B cell (primary cell): Measurements from ENCODE around the gene GID4. TPM values are rescaled to one million over a fixed set of nuclear protein-coding genes. Genes with fewer than 3 reads are reported as not detected.

Source experiments
- ATAC-seq: fragments of 200-7000 bp; cut with Tn5 transposase; one replicate; pipeline ENCODE4 v1.10.0; 2021; ENCODE audit warnings: low read depth, mild to moderate bottlenecking, moderate number of reproducible peaks, moderate library complexity
- CTCF ChIA-PET: fragments of 350-600 bp; sonication (Branson Sonifier 250); formaldehyde crosslinking; loops from one replicate; lab custom pipeline; 2021; ENCODE audit warnings: antibody characterized with exemption, inconsistent platforms; lab: Charles Lee
- POLR2A ChIA-PET: fragments of 350-600 bp; sonication (Branson Sonifier 250); formaldehyde crosslinking; loops from one replicate; lab custom pipeline; 2021; ENCODE audit warnings: antibody characterized with exemption; lab: Charles Lee
- DNase-seq: peaks from one replicate; pipeline ENCODE4 v3.0.0; 2013
- H2AFZ ChIP-seq: 2 replicates; pipeline ENCODE4 v1.6.1; 2012; ENCODE audit warnings: mild to moderate bottlenecking, low read depth, low read length; ENCODE audit not compliant: insufficient read depth, poor library complexity, severe bottlenecking
- H3K27ac ChIP-seq, 2 donors: 1 replicate in 1 of 2; 2 replicates in 1 of 2; pipeline ENCODE4 v1.5.1; 2012 to 2013; ENCODE audit warnings: low read length in 2 of 2, mild to moderate bottlenecking in 2 of 2, moderate library complexity in 1 of 2
- H3K27me3 ChIP-seq, 4 experiments: fragments of 200-600 bp in 1 of 4; sonication (generic) in 1 of 4; replicated peaks in 1 of 4; 1 replicate in 2 of 4; 2 replicates in 2 of 4; pipeline versions ENCODE4 v1.6.1 to v1.7.0; 2013 to 2016; ENCODE audit warnings: low read length in 3 of 4, mild to moderate bottlenecking in 2 of 4, mixed read lengths in 1 of 4, moderate library complexity in 1 of 4; ENCODE audit not compliant: insufficient read depth in 4 of 4, control insufficient read depth in 3 of 4; ENCODE audit errors: control extremely low read depth in 1 of 4
- H3K36me3 ChIP-seq, 2 experiments: replicated peaks in 1 of 2; 1 replicate in 1 of 2; 2 replicates in 1 of 2; pipeline versions ENCODE4 v1.6.1 to v1.7.1; 2013; ENCODE audit warnings: low read length in 1 of 2; ENCODE audit not compliant: insufficient read depth in 2 of 2, control insufficient read depth in 1 of 2; ENCODE audit errors: control extremely low read depth in 1 of 2, extremely low read depth in 1 of 2
- H3K4me1 ChIP-seq, 2 donors: fragments of 200-600 bp in 1 of 2; sonication (generic) in 1 of 2; 1 replicate in 1 of 2; 2 replicates in 1 of 2; pipeline versions ENCODE4 v1.5.1 to v1.6.1; 2013 to 2017; ENCODE audit warnings: low read length in 2 of 2; ENCODE audit not compliant: control insufficient read depth in 2 of 2, insufficient read depth in 2 of 2
- H3K4me2 ChIP-seq: replicated peaks from 2 replicates; pipeline ENCODE3; 2012; ENCODE audit warnings: mild to moderate bottlenecking, low read depth, low read length; ENCODE audit not compliant: poor library complexity, severe bottlenecking
- H3K4me3 ChIP-seq, 5 experiments: fragments of 200-600 bp in 1 of 5; sonication (generic) in 1 of 5; 1 replicate in 3 of 5; 2 replicates in 2 of 5; pipeline versions ENCODE4 v1.5.1 to v1.7.0; 2011 to 2016; ENCODE audit warnings: low read length in 4 of 5, mild to moderate bottlenecking in 4 of 5, low read depth in 2 of 5, control low read depth in 1 of 5, moderate library complexity in 1 of 5; ENCODE audit not compliant: insufficient read depth in 1 of 5; ENCODE audit errors: control extremely low read depth in 1 of 5, extremely low read depth in 1 of 5
- H3K79me2 ChIP-seq: fragments of 200-600 bp; sonication (generic); one replicate; pipeline ENCODE4 v1.6.0; 2016; ENCODE audit warnings: low read length; ENCODE audit not compliant: control insufficient read depth, insufficient read depth
- H3K9ac ChIP-seq: fragments of 200-600 bp; sonication (generic); 2 replicates; pipeline ENCODE4 v1.6.1; 2017; ENCODE audit warnings: mild to moderate bottlenecking, low read length, moderate library complexity
- H3K9me3 ChIP-seq, 3 donors: one replicate each; pipeline versions ENCODE4 v1.6.1 to v1.7.1; 2013; ENCODE audit warnings: low read length in 2 of 3; ENCODE audit not compliant: control insufficient read depth in 2 of 3, insufficient read depth in 1 of 3; ENCODE audit errors: control extremely low read depth in 1 of 3
- H4K20me1 ChIP-seq: 2 replicates; pipeline ENCODE4 v1.6.0; 2012; ENCODE audit warnings: mild to moderate bottlenecking, low read length; ENCODE audit not compliant: insufficient read depth, control insufficient read depth, poor library complexity, severe bottlenecking
- H3K27ac Mint-ChIP-seq: one replicate; pipeline ENCODE4 v1.8.0; 2021; ENCODE audit warnings: mixed read lengths
- H3K27me3 Mint-ChIP-seq: one replicate; pipeline ENCODE4 v1.8.0; 2021; ENCODE audit warnings: mixed read lengths
- H3K4me1 Mint-ChIP-seq: one replicate; pipeline ENCODE4 v1.8.0; 2021; ENCODE audit warnings: mixed read lengths
- H3K4me3 Mint-ChIP-seq: one replicate; pipeline ENCODE4 v1.8.0; 2021; ENCODE audit warnings: mixed read lengths
- H3K9me3 Mint-ChIP-seq: one replicate; pipeline ENCODE4 v1.8.0; 2022; ENCODE audit warnings: mixed read lengths; ENCODE audit not compliant: insufficient read depth
- EZH2 ChIP-seq: IDR thresholded peaks from 2 replicates; pipeline ENCODE4 v1.6.1; 2012; ENCODE audit warnings: borderline replicate concordance, low read depth, mild to moderate bottlenecking, moderate library complexity, low read length; ENCODE audit not compliant: insufficient read depth, poor library complexity, severe bottlenecking
- WGBS: methylation state at CpG from one replicate; pipeline ENCODE4 v1.1.5; 2013; ENCODE audit warnings: missing lambda C conversion rate; ENCODE audit not compliant: insufficient coverage; 5-methylcytosine and 5-hydroxymethylcytosine counted together
- intact Hi-C: fragments of 100-400 bp; cut with micrococcal nuclease; formaldehyde crosslinking; loops from one replicate; pipeline ENCODE4 v1.10.0; 2022
- polyA plus RNA-seq: library from polyadenylated mRNA; depleted of rRNA; stranded (reverse); fragments of >200 nt; gene quantifications from 2 replicates; pipeline ENCODE4 v1.2.3, GENCODE V29; 2012
- total RNA-seq, 2 donors: library from RNA; stranded (reverse); fragments of 120-200 nt in 1 of 2; gene quantifications; 1 replicate in 1 of 2; 2 replicates in 1 of 2; pipeline versions ENCODE4 v1.2.3 to v1.2.4, GENCODE V29; 2013 to 2022
- TF ChIP-seq, protein P1 (sequence below): fragments of 200-600 bp; IDR thresholded peaks from one replicate; pipeline ENCODE4 v1.8.0; 2022; ENCODE audit warnings: antibody characterized with exemption, mild to moderate bottlenecking

Gene GID4
- total and polyA plus RNA-seq, 2 donors (not counting 1 experiment from before 2014, with no cell fraction given), result 5.6 to 11.8 TPM

DNA sequence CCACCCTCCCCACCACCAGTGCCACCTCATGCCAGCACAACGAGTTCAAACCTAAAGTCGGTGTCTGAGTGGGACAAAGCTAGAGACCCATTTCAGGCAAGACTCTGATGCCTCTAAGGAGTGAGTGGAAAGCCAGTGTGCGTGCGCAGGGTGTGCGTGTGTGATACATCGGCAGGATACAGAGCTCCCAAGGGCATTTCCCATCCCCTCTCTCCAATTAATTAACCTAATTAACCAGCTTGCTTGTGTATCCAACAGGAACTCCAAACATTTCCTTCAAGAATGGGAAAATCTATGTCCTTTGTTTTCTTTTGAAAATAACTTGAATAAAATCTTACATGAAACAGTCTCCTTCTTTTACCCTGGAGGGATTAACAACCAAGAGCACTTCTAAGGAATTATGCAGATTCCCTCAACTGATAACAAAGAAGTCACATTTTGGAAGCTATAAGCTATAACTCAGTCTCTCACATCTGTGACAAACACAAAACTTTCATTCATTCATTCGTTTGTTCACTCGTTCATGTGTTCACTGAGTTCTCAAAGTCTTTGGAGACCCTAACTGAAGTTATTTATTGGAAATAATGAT is 10.2 kb upstream of the GID4 start:
- POLR2A ChIA-PET, result no interaction called here
- no peaks in the 10 kb centered on the region for H3K27me3 ChIP-seq
- no peak for DNase-seq
- no peak overlapping the region for H3K27ac ChIP-seq
- H3K27me3 Mint-ChIP-seq, result no peaks in the 10 kb centered on the region
- ATAC-seq, result no peak
- intact Hi-C loops, result no loop called here
- no peak overlapping the region for H3K27ac Mint-ChIP-seq
- H2AFZ ChIP-seq, result no peak overlapping the region
- peaks cover 74% of the 10 kb centered on the region for H3K79me2 ChIP-seq
- H3K36me3 ChIP-seq, result peaks cover 2 to 42% of the 10 kb centered on the region in 2 experiments
- WGBS, result 100% methylated on average over 1 of the region's 8 CpGs
- no peak overlapping the region for H3K4me3 ChIP-seq
- H3K9me3 Mint-ChIP-seq, result no peaks in the 10 kb centered on the region
- TF ChIP-seq, protein P1, sequence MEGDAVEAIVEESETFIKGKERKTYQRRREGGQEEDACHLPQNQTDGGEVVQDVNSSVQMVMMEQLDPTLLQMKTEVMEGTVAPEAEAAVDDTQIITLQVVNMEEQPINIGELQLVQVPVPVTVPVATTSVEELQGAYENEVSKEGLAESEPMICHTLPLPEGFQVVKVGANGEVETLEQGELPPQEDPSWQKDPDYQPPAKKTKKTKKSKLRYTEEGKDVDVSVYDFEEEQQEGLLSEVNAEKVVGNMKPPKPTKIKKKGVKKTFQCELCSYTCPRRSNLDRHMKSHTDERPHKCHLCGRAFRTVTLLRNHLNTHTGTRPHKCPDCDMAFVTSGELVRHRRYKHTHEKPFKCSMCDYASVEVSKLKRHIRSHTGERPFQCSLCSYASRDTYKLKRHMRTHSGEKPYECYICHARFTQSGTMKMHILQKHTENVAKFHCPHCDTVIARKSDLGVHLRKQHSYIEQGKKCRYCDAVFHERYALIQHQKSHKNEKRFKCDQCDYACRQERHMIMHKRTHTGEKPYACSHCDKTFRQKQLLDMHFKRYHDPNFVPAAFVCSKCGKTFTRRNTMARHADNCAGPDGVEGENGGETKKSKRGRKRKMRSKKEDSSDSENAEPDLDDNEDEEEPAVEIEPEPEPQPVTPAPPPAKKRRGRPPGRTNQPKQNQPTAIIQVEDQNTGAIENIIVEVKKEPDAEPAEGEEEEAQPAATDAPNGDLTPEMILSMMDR, result no peak
- no peak for TF ChIP-seq EZH2
- peaks cover 22% of the 10 kb centered on the region for H3K4me1 Mint-ChIP-seq
- H3K9ac ChIP-seq, result no peak overlapping the region
- peaks cover 59% of the 10 kb centered on the region for H4K20me1 ChIP-seq
- no peak overlapping the region for H3K4me3 Mint-ChIP-seq
- no peak overlapping the region for H3K4me2 ChIP-seq
- no peaks in the 10 kb centered on the region for H3K9me3 ChIP-seq
- peaks cover 0 to 17% of the 10 kb centered on the region in 2 donors for H3K4me1 ChIP-seq
- CTCF ChIA-PET, result no interaction called here

DNA sequence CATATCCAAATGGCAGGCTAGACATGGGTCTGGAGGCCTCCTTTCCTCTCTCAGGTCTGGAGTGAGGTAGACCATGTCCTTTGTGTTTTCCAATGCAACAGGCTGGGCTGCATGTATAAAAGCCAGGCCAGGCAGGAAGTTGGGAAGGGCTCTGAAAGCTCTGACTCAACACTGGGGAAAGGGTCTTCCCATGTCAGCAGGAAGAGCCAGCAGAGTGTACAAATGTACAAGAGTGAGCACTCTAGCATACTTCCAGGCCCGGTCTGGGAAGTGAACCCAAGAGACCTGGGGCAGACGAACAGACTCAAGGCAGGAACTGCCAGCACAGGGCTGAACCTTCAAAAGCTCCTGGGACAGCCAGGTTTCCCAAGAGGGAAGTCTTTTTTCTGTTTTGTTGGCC is 7.3 kb upstream of the GID4 start:
- Histone ChIP-seq H3K27me3 (no peaks in the 10 kb centered on the region), H3K27ac (no peak overlapping the region), H3K79me2 (peaks cover 96% of the 10 kb centered on the region), H4K20me1 (peaks cover 73% of the 10 kb centered on the region), H2AFZ (no peak overlapping the region), H3K9me3 (no peaks in the 10 kb centered on the region), H3K36me3 (peaks cover 2 to 17% of the 10 kb centered on the region in 2 experiments), H3K9ac (no peak overlapping the region), H3K4me1 (peaks cover 2 to 23% of the 10 kb centered on the region in 2 donors), H3K4me2 (no peak overlapping the region), H3K4me3 (no peak overlapping the region)
- intact Hi-C loops, result loop anchor here (2.0 to 10.0 kb wide), 4 partner anchors 141 to 1943 kb away; partner anchors contain the start of genes AKAP10, MPRIP and SREBF1
- WGBS, result 0% methylated on average over 2 of the region's 2 CpGs
- CTCF ChIA-PET, result interaction anchor here (0.7 to 1.8 kb wide), 5 partner anchors 24 to 1032 kb away, joined by 3 to 4 read pairs (median 4); no protein-coding TSS in a partner anchor
- POLR2A ChIA-PET, result no interaction called here
- peaks cover 38% of the 10 kb centered on the region for H3K4me1 Mint-ChIP-seq
- H3K4me3 Mint-ChIP-seq, result no peak overlapping the region
- no peak for TF ChIP-seq EZH2
- TF ChIP-seq, protein P1, result no peak
- no peaks in the 10 kb centered on the region for H3K27me3 Mint-ChIP-seq
- DNase-seq (no peak), ATAC-seq (no peak)
- no peaks in the 10 kb centered on the region for H3K9me3 Mint-ChIP-seq
- H3K27ac Mint-ChIP-seq, result no peak overlapping the region
